K562 (cell line): ENCODE data around the gene NCOA3.

Source experiments
- EZH2 ChIP-seq: IDR thresholded peaks from 2 replicates; pipeline ENCODE4 v1.6.1; 2012; ENCODE audit warnings: low read depth, mild to moderate bottlenecking, inconsistent platforms, low read length, borderline replicate concordance
- KDM1A ChIP-seq, 2 experiments: fragments of 450-650 bp; IDR thresholded peaks; 2 replicates each; pipeline ENCODE4 v1.6.1; 2016; ENCODE audit warnings: mild to moderate bottlenecking in 2 of 2
- MAFF ChIP-seq: IDR thresholded peaks from 2 replicates; pipeline ENCODE4 v1.6.1; 2012; ENCODE audit warnings: low read length, improper control_type of control experiment
- POLR2A ChIP-seq: fragments of 450-650 bp; conservative IDR thresholded peaks from 2 replicates; pipeline ENCODE4 v1.6.1; 2016
- SMARCB1 ChIP-seq: IDR thresholded peaks from 2 replicates; pipeline ENCODE4 v1.6.1; 2011; ENCODE audit warnings: improper control_type of control experiment, low read depth; ENCODE audit not compliant: insufficient read length
- YY1 ChIP-seq, 3 experiments: IDR thresholded peaks; 2 replicates each; pipeline ENCODE4 v1.6.1; 2011; ENCODE audit warnings: low read length in 2 of 3, mild to moderate bottlenecking in 2 of 3, moderate library complexity in 2 of 3, borderline replicate concordance in 1 of 3, control low read depth in 1 of 3, low read depth in 1 of 3; ENCODE audit not compliant: insufficient read depth in 3 of 3, insufficient replicate concordance in 2 of 3, control insufficient read depth in 1 of 3, insufficient read length in 1 of 3; ENCODE audit errors: extremely low read depth in 1 of 3
- TF ChIP-seq, protein P1 (sequence below), 2 experiments: IDR thresholded peaks; 2 replicates each; pipeline ENCODE4 v1.6.1; 2012; ENCODE audit warnings: improper control_type of control experiment in 2 of 2, low read depth in 2 of 2, low read length in 2 of 2, borderline replicate concordance in 1 of 2
- TF ChIP-seq, protein P2 (sequence below), 3 experiments: IDR thresholded peaks in 2 of 3; conservative IDR thresholded peaks in 1 of 3; 2 replicates each; pipeline ENCODE4 v1.5.1; 2011 to 2012; ENCODE audit warnings: low read length in 3 of 3, mild to moderate bottlenecking in 3 of 3, control low read depth in 2 of 3, improper control_type of control experiment in 1 of 3, inconsistent platforms in 1 of 3, low read depth in 1 of 3, mixed read lengths in 1 of 3, moderate library complexity in 1 of 3; ENCODE audit not compliant: insufficient read depth in 2 of 3

DNA sequence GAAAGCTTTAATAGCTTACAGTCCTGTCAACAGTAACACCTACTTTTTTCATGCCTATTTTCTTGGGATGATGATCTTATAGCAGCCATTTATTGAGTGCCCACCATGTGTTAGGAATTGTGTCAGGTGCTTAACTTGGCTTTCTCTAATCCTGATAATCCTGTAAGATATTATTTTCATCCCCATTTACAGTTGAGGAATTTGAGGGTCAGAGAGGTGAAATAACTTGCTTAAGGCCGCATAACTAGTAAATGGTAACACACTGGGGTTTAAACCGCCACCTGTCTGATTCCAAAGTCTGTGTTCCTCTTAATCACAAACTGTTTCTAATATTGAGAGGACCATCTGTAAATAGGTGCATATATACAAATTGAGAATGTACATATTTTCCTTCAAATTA lies 55.5 kb downstream of the NCOA3 start:
- no peak for TF ChIP-seq YY1 (IDR thresholded peaks at IDR 0.05; ENCODE audit: borderline replicate concordance in 1 of 3, control insufficient read depth in 1 of 3, extremely low read depth in 1 of 3, insufficient read depth in 3 of 3, insufficient read length in 1 of 3, insufficient replicate concordance in 2 of 3, low read depth in 1 of 3, low read length in 2 of 3)
- TF ChIP-seq, protein P1, sequence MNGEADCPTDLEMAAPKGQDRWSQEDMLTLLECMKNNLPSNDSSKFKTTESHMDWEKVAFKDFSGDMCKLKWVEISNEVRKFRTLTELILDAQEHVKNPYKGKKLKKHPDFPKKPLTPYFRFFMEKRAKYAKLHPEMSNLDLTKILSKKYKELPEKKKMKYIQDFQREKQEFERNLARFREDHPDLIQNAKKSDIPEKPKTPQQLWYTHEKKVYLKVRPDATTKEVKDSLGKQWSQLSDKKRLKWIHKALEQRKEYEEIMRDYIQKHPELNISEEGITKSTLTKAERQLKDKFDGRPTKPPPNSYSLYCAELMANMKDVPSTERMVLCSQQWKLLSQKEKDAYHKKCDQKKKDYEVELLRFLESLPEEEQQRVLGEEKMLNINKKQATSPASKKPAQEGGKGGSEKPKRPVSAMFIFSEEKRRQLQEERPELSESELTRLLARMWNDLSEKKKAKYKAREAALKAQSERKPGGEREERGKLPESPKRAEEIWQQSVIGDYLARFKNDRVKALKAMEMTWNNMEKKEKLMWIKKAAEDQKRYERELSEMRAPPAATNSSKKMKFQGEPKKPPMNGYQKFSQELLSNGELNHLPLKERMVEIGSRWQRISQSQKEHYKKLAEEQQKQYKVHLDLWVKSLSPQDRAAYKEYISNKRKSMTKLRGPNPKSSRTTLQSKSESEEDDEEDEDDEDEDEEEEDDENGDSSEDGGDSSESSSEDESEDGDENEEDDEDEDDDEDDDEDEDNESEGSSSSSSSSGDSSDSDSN (IDR thresholded peaks at IDR 0.05; ENCODE audit: borderline replicate concordance in 1 of 2, low read depth in 2 of 2, low read length in 2 of 2): no peak
- TF ChIP-seq, protein P2, sequence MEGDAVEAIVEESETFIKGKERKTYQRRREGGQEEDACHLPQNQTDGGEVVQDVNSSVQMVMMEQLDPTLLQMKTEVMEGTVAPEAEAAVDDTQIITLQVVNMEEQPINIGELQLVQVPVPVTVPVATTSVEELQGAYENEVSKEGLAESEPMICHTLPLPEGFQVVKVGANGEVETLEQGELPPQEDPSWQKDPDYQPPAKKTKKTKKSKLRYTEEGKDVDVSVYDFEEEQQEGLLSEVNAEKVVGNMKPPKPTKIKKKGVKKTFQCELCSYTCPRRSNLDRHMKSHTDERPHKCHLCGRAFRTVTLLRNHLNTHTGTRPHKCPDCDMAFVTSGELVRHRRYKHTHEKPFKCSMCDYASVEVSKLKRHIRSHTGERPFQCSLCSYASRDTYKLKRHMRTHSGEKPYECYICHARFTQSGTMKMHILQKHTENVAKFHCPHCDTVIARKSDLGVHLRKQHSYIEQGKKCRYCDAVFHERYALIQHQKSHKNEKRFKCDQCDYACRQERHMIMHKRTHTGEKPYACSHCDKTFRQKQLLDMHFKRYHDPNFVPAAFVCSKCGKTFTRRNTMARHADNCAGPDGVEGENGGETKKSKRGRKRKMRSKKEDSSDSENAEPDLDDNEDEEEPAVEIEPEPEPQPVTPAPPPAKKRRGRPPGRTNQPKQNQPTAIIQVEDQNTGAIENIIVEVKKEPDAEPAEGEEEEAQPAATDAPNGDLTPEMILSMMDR (IDR thresholded peaks at IDR 0.05 in 2 of 3, conservative IDR thresholded peaks at IDR 0.05 in 1 of 3; ENCODE audit: insufficient read depth in 2 of 3, low read depth in 1 of 3, low read length in 3 of 3): no peak
- TF ChIP-seq EZH2: no peak
- TF ChIP-seq KDM1A (IDR thresholded peaks at IDR 0.05): no peak
- no peak for TF ChIP-seq MAFF
- TF ChIP-seq SMARCB1: no peak
- no peak for TF ChIP-seq POLR2A
